GM19193 (cell line): ENCODE results near the gene VRK1.

ENCODE experiments used
- POLR2A ChIP-seq: IDR thresholded peaks from 4 replicates; pipeline ENCODE4 v1.6.1; 2011; ENCODE audit not compliant: insufficient read depth, insufficient read length; ENCODE audit errors: extremely low read depth

Gene VRK1

GRCh38 chr14:96876747-96877146 is 79.6 kb downstream of the VRK1 start:
- TF ChIP-seq POLR2A = no peak

GRCh38 chr14:96881713-96882112 is 84.5 kb downstream of the VRK1 start:
- no peak for TF ChIP-seq POLR2A

DNA sequence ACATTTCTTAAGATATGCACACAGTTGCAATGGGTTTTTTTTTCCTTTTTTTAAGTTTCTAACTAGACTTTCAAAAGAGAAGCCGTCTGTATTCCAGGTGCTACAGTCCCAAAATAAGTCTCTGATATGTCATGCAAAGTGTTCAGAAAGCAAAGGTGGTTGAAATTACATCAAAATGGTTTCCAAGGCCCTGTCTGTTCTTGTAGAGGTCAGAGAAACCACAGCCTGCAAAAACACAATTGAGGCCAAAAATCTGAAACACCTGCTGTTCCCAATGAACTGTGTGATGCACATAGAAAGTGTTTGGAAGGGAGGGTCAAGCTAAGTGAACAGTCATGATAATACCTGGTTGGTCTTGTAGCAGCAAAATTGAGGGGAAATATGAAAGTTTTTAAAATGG is 91.0 kb downstream of the VRK1 start:
- no peak for TF ChIP-seq POLR2A

GRCh38 chr14:96888593-96888992 is 91.4 kb downstream of the VRK1 start:
- TF ChIP-seq POLR2A = no peak

GRCh38 chr14:96889091-96889490 is 91.9 kb downstream of the VRK1 start:
- TF ChIP-seq POLR2A = no peak

DNA sequence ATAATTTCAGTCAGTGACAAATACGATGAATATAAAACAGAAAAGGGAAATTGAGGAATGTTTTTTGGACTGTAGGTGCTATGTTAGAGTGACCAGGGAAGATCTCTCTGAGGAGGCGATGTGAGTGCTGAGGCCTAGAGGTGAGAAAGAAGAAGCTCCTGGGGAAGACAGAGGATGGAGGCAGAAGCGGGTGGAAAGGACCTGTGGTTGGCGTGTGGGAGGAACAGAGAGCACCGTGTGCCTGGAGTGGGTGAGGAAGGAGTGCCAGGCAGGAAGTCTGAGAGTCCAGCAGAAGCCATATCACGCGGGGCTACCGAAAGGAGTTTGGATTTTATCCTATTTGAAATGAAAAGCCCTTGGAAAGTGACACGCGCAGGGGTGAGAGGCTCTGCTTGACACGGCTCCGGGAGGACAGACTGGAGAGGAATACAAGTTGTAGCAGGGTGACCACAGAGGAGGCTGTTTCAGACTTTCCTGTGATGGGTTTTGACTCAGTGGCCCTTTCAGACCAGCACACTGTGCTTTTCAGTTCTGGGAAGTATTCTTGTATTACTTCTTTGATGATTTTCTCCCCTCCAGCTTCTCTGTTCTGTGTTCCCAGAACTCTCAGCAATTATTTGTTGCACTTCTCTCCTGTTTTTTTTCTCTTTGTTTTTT is 96.9 kb downstream of the VRK1 start:
- no peak for TF ChIP-seq POLR2A

DNA sequence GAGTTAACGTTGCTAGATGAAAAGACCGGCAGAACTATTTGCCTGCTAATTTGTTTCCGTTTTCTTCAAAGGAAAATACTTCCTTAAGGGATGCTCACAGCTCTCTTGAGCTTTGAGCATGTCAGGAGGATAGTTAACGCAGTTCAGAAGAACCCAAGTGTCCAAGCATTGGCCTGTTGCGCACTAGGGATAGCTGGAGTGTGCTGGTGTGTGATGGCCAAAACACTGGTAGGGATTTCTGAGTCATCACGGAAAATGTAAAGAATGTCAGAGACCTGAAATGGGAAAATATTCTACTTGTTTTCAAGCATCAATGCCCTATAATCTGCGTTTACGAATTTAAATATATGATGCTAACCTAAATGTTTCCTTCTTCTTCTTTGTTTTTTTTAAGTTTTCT is 97.8 kb downstream of the VRK1 start:
- TF ChIP-seq POLR2A = no peak

DNA sequence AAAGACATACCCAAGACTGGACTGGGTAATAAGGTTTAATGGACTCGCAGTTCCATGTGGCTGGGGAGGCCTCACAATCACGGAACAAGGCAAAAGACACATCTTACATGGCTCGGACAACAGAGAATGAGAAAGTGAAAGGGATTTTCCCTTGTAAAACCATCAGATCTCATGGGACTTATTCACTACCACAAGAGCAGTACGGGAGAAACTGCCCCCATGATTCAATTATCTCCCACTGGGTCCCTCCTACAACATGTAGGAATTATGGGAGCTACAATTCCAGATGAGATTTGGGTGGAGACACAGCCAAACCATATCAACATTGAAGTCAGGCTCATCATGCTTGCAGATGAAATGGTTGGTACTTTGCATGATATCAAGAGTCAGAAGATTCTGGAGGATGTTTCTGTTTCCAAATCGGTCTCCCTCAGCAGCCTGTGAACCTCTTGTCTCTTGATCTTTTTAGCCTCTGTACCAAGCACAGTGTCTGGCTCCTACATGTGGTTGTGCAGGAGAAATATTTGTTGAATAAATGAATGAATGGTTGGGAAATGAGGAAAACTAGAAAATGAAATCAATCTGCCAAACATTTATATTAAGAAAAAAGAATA is 98.6 kb downstream of the VRK1 start:
- no peak for TF ChIP-seq POLR2A

- TF ChIP-seq POLR2A = no peak
Observed at GRCh38 chr14:96897184-96897583, 100.0 kb downstream of the VRK1 start.

DNA sequence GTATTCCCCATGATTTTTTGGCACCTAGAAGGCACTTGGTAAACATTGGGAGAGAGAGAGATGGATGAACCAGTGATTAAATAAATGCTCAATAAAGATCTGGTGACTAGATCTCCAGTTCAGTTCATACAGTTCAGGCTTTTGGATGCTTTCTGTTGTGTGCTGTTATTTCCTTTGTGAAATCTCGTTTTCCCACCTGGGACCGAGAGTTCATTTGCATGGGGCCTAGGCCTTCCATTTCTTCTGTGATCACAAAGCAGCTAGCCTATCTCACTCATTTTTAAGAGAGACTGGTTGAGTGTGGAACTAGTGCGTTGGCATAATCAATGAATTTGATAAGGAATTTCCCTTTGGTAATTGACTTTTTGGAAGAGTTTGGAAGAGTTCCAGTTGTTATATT is 104.0 kb downstream of the VRK1 start:
- TF ChIP-seq POLR2A = no peak

DNA sequence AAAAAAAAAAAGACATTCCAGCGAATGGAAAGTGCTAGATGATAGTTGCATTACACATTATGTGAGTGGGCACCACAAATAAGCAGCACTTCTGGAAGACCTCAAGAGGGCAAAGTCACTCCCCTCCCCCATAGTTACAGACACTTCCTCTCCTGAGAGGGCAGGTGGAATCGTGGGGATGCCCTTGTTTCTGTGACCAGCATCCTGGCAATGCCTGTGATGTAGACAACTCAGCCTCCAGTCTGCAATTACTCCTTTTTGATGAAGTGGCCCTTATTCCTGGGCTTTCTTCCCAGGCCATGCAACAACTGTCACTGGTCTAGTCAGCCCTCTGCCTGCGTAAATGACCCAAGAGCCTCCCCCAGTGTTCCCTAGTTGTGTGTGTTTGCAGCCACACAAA is 104.8 kb downstream of the VRK1 start:
- no peak for TF ChIP-seq POLR2A

DNA sequence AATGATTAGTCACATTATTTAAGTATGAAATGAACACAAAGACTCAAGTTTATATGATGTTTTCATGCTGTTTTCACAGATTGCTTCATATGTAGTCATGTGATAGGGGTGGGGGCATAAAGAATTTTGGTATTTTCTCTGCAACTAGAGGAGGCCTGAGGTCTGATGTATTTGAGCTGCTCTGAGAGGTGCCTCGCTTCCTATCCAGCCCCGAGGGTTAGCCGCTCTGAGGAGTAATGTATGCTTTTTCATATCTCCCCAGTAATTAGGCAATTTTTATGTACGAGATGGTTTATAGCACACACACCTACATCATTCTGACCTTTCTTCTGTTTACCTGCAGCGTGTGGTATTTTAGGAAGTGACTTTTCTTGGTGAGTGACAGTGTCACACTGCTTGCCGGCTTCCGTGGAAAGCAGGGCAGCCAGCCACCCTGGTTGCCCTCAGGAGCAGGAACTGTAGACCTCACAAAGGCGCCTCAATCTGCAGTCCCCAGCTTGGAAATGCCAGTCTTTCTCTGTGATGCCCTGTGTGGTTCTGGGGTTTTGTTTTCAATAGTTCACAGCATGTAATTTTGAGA is 106.4 kb downstream of the VRK1 start:
- no peak for TF ChIP-seq POLR2A

DNA sequence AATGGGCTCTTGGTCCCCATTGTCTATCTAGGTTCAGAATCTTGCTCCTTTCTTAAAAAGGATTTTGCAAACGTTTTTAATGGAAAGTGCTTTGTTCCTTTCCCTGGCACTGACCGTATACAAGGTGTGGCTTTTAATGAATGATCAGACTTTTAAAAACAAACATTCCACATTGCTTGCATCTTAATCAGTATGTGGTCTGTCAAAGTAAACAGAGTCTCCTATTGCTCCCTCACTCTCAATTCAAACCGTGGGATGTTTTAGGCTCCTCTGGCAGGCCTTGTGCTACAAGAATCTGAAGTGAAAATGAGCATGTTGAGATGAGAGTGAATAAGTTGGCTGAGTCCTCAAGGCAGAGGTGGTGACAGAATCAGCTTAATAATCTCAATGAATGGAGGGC is 107.0 kb downstream of the VRK1 start:
- no peak for TF ChIP-seq POLR2A

GRCh38 chr14:96905065-96905464 is 107.9 kb downstream of the VRK1 start:
- no peak for TF ChIP-seq POLR2A

DNA sequence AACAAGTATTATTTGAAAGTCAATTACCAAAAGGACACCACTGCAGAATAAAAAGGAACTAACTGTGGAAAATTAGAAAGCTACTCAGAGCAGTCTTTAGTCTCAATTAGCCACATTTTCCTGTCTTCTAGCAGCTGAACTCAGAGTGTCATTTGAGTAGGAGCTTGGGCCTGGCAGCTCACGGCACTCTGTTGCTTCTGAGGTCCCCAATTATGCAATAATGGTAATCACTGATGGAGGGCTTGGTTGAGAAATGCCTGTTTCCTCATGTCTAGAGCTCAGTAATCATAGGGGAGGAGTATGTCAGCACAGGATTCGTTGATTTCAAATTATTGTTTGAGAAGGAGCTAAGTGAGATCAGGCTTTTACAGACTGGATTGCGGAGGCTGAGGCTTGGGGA is 108.6 kb downstream of the VRK1 start:
- no peak for TF ChIP-seq POLR2A

DNA sequence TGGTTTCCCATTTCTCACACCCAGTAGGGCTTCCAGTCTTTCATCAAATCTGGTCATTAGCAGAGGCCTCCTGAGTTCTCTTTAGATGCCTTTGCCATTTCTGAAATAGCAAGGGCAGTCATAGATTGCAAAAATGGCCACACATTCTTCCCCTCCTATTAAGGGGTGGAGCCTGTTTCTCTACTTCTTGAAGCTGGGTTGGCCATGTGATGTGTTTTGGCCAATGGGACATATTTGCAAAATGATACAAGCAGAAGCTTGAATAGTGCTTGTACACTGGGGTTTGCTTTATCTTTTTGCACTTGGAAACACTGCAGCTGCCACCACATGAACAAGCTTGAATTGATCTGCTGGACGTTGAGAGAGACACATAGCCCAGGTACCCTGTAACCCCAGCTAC is 109.3 kb downstream of the VRK1 start:
- TF ChIP-seq POLR2A = no peak
